AG04450 (cell line): ENCODE measurements around the gene NPBWR2. TPM values are rescaled to one million over a fixed set of nuclear protein-coding genes. Genes with fewer than 3 reads are reported as not detected.

Source experiments
- CTCF ChIA-PET: fragments of 300-600, 350-600 bp; formaldehyde crosslinking; extraction: SDS; loops from one replicate; lab custom pipeline; 2022; ENCODE audit warnings: antibody characterized with exemption, inconsistent platforms; lab: Charles Lee
- POLR2A ChIA-PET: fragments of 350-600 bp; formaldehyde crosslinking; extraction: SDS; loops from one replicate; lab custom pipeline; 2021; ENCODE audit warnings: antibody characterized with exemption, inconsistent platforms; lab: Yijun Ruan, JAX
- DNase-seq: peaks from one replicate; pipeline ENCODE4 v3.0.0-alpha.2; 2011; ENCODE audit warnings: low read depth, low spot score
- H3K27ac ChIP-seq: one replicate; pipeline ENCODE4 v1.5.1; 2012; ENCODE audit warnings: low read depth, low read length, control low read depth
- H3K27me3 ChIP-seq: one replicate; pipeline ENCODE4 v1.6.0; 2012; ENCODE audit warnings: low read length; ENCODE audit not compliant: control insufficient read depth, insufficient read depth
- H3K4me3 ChIP-seq: 2 replicates; pipeline ENCODE4 v1.5.1; 2011; ENCODE audit warnings: mild to moderate bottlenecking, low read depth, low read length, control low read depth
- H3K9me3 ChIP-seq: 2 replicates; pipeline ENCODE4 v1.5.1; 2012; ENCODE audit warnings: low read length; ENCODE audit not compliant: control insufficient read depth, insufficient read depth
- polyA plus RNA-seq: library from polyadenylated mRNA; depleted of rRNA; stranded (reverse); fragments of >200 nt; gene quantifications from 2 replicates; pipeline ENCODE4 v1.2.3, GENCODE V29; 2011
- TF ChIP-seq, protein P1 (sequence below): IDR thresholded peaks from 2 replicates; pipeline ENCODE4 v1.5.1; 2011; ENCODE audit warnings: low read depth, low read length, control low read depth, inconsistent platforms

The NPBWR2 gene
- polyA plus RNA-seq, 1 experiment: not detected

GRCh38 chr20:64086801-64087200 lies 20.6 kb downstream of the NPBWR2 start:
- ChIA-PET POLR2A (interaction anchor here (0.6 kb wide), 1 partner anchor 137 kb away, joined by 3 read pairs; no protein-coding TSS in a partner anchor), CTCF (no interaction called here)
- Histone ChIP-seq H3K27me3 (peaks cover 42% of the 10 kb centered on the region), H3K9me3 (peaks cover 15% of the 10 kb centered on the region), H3K4me3 (no peak overlapping the region), H3K27ac (no peak overlapping the region)
- TF ChIP-seq, protein P1, sequence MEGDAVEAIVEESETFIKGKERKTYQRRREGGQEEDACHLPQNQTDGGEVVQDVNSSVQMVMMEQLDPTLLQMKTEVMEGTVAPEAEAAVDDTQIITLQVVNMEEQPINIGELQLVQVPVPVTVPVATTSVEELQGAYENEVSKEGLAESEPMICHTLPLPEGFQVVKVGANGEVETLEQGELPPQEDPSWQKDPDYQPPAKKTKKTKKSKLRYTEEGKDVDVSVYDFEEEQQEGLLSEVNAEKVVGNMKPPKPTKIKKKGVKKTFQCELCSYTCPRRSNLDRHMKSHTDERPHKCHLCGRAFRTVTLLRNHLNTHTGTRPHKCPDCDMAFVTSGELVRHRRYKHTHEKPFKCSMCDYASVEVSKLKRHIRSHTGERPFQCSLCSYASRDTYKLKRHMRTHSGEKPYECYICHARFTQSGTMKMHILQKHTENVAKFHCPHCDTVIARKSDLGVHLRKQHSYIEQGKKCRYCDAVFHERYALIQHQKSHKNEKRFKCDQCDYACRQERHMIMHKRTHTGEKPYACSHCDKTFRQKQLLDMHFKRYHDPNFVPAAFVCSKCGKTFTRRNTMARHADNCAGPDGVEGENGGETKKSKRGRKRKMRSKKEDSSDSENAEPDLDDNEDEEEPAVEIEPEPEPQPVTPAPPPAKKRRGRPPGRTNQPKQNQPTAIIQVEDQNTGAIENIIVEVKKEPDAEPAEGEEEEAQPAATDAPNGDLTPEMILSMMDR: no peak
- DNase-seq: no peak

GRCh38 chr20:64084685-64085152 lies 22.6 kb downstream of the NPBWR2 start:
- TF ChIP-seq, protein P1: no peak
- no peak for DNase-seq
- Histone ChIP-seq H3K4me3 (no peak overlapping the region), H3K9me3 (peaks cover 15% of the 10 kb centered on the region), H3K27me3 (peaks cover 42% of the 10 kb centered on the region), H3K27ac (no peak overlapping the region)
- CTCF ChIA-PET: no interaction called here
- POLR2A ChIA-PET: no interaction called here

DNA sequence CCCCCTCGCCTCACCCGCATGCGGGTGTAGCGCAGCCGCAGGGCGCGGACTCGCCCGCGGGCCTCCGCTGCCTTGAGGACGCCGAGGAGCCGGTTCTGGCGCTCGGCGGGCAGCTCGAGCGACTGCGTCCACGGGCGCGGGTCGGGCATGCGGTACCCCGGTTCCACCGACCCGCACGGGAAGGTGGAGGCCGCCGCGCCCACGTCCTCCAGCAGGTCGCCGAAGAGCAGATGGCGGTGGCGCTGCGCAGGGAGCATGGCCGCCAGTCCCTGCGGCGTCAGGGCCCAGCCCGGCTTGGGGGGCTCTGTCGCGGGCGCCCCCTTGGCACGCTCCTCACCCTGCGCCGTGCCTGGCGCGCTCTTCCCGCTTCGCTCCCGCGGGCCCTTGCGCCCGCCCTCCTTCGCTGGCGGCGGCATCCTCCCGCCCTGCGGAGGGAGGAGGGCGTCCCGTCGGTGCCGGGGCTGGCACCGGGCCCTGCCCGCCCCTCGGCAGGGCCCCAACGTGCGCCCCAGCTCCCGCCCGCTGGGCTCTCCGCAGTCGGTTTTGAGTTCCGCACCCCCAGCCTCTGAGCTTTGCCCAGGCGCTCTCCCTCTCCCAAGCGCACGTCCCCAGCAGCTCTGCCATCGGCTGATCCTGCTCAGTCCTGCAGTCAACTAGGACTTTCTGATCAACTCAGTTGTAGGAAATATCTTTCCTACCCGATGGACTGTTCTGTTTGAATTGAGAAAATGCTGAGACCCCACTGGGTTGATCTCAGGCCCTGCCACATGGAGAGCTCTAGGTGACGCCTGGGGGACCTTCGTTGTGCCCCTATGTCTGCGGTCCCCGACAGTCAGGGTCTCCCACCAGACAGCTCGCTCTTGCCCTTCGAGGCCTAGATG lies 23.3 kb downstream of the NPBWR2 start, which contains the start of gene LKAAEAR1:
LKAAEAR1 (minus strand) TSS at position 595 of the 881 bp plus-strand sequence; CDS start at position 416, 179 bp downstream.
- ChIA-PET CTCF (interaction anchor here (0.6 to 2.1 kb wide), 6 partner anchors 13 to 188 kb away, joined by 3 to 5 read pairs (median 3); partner anchors contain the start of gene PCMTD2), POLR2A (interaction anchor here (0.7 kb wide), 1 partner anchor 35 kb away, joined by 3 read pairs; no protein-coding TSS in a partner anchor)
- Histone ChIP-seq H3K27ac (no peak within 1 kb of the TSS), H3K9me3 (peaks cover 15% of the 10 kb centered on the region), H3K27me3 (peaks cover 42% of the 10 kb centered on the region), H3K4me3 (peak within 1 kb of the TSS; percentile 49)
- TF ChIP-seq, protein P1: no peak
- DNase-seq: no peak

DNA sequence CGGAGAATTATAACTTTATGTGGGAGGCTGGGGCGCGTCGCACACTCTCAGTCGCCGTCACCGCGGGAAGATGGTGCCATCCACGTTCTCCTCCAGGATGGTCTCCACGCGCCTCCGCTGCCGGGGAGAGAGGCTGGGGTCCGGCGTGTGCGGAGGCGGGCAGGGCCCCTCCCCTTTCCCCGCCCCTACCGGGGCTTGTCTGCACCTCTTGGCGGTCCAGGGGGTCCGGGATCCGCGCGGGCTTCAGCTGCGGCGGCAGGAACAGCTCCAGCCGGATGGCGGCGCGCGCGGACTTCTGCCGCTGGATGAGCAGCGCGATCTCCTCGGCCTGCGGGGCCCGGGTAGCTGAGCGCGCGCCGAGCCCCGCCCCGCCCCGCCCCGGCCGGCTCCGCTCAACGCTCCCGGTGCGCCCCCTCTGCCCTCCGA lies 24.0 kb downstream of the NPBWR2 start:
- H3K27me3 ChIP-seq: peaks cover 38% of the 10 kb centered on the region
- TF ChIP-seq, protein P1: peak; percentile 62
- CTCF ChIA-PET: interaction anchor here (0.6 to 2.1 kb wide), 6 partner anchors 12 to 187 kb away, joined by 3 to 5 read pairs (median 3); partner anchors contain the start of gene PCMTD2
- H3K4me3 ChIP-seq: peak overlapping the region; percentile 49
- no peak overlapping the region for H3K27ac ChIP-seq
- peaks cover 15% of the 10 kb centered on the region for H3K9me3 ChIP-seq
- POLR2A ChIA-PET: interaction anchor here (0.7 kb wide), 1 partner anchor 36 kb away, joined by 3 read pairs; no protein-coding TSS in a partner anchor
- no peak for DNase-seq
